HepG2 (cell line): ENCODE measurements around the gene PRKCB.

Source experiments
- POLR2A ChIP-seq, 2 experiments: IDR thresholded peaks; 2 replicates each; pipeline ENCODE4 v1.6.1; 2011; ENCODE audit warnings: low read depth in 2 of 2, low read length in 2 of 2, mild to moderate bottlenecking in 1 of 2, moderate library complexity in 1 of 2; ENCODE audit not compliant: insufficient read depth in 1 of 2
- ZNF274 ChIP-seq: sonication (generic); formaldehyde crosslinking; IDR thresholded peaks from 2 replicates; pipeline ENCODE4 v1.5.1; 2020; ENCODE audit warnings: mild to moderate bottlenecking, missing genetic modification reagents
- TF ChIP-seq, protein P1 (sequence below): IDR thresholded peaks from 2 replicates; pipeline ENCODE4 v1.6.1; 2012; ENCODE audit warnings: inconsistent platforms
- TF ChIP-seq, protein P2 (sequence below), 2 experiments: fragments of 450-650 bp in 1 of 2; sonication (generic) in 1 of 2; formaldehyde crosslinking; IDR thresholded peaks; 2 replicates each; pipeline versions ENCODE4 v1.5.0 to v1.8.0; 2020 to 2022; ENCODE audit warnings: mild to moderate bottlenecking in 1 of 2, missing genetic modification reagents in 1 of 2
- TF ChIP-seq, protein P3 (sequence below): sonication (generic); formaldehyde crosslinking; conservative IDR thresholded peaks from 2 replicates; pipeline ENCODE4 v1.5.0; 2020; ENCODE audit warnings: missing genetic modification reagents

DNA sequence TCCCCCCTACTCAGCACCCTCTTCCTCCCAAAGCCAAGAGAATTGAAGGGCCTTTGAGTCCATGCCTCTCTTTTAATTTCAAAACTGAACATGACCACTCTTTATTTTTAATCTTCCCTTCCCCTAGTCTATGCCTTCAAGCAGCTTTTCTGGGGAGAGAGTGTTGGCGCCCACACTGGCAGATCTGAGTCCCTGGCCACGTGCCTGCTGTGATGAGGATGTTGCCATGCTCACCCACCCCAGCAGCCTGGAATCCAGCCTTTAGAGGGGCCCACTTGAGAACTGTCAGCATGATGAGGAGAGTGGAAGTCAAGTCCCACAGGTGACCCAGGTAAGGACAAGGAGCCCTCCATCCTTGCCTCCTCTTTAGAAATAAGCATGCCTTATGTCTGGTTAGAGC is 400.0 kb downstream of the PRKCB start:
- TF ChIP-seq, protein P1, sequence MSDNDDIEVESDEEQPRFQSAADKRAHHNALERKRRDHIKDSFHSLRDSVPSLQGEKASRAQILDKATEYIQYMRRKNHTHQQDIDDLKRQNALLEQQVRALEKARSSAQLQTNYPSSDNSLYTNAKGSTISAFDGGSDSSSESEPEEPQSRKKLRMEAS: no peak
- no peak for TF ChIP-seq ZNF274 (CRISPR knock-in tag)
- TF ChIP-seq, protein P2, sequence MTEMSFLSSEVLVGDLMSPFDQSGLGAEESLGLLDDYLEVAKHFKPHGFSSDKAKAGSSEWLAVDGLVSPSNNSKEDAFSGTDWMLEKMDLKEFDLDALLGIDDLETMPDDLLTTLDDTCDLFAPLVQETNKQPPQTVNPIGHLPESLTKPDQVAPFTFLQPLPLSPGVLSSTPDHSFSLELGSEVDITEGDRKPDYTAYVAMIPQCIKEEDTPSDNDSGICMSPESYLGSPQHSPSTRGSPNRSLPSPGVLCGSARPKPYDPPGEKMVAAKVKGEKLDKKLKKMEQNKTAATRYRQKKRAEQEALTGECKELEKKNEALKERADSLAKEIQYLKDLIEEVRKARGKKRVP (CRISPR knock-in tag; IDR thresholded peaks at IDR 0.05): no peak
- TF ChIP-seq, protein P3, sequence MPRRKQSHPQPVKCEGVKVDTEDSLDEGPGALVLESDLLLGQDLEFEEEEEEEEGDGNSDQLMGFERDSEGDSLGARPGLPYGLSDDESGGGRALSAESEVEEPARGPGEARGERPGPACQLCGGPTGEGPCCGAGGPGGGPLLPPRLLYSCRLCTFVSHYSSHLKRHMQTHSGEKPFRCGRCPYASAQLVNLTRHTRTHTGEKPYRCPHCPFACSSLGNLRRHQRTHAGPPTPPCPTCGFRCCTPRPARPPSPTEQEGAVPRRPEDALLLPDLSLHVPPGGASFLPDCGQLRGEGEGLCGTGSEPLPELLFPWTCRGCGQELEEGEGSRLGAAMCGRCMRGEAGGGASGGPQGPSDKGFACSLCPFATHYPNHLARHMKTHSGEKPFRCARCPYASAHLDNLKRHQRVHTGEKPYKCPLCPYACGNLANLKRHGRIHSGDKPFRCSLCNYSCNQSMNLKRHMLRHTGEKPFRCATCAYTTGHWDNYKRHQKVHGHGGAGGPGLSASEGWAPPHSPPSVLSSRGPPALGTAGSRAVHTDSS (CRISPR knock-in tag): no peak
- TF ChIP-seq POLR2A (IDR thresholded peaks at IDR 0.05; ENCODE audit: insufficient read depth in 1 of 2, low read depth in 2 of 2, low read length in 2 of 2): no peak
